Upper lobe of right lung (tissue), 1 donor: ENCODE results near the gene GGACT. TPM values are rescaled to one million over a fixed set of nuclear protein-coding genes. Genes with fewer than 3 reads are reported as not detected.
"Not testable (repeated sequence)": the region's sequence is repeated elsewhere in the genome, so short reads cannot be mapped to it uniquely, and the experiment has no call there.

Source experiments
- ATAC-seq: fragments of 200-7000 bp; cut with Tn5 transposase; one replicate; pipeline ENCODE4 v1.9.1; 2020; ENCODE audit warnings: mild to moderate bottlenecking, moderate library complexity
- DNase-seq: peaks from one replicate; pipeline ENCODE4 v3.0.0-alpha.2; 2020
- H3K27ac ChIP-seq: fragments of 200-600 bp; one replicate; pipeline ENCODE4 v1.8.0; 2022
- H3K27me3 ChIP-seq: fragments of 200-600 bp; one replicate; pipeline ENCODE4 v1.8.0; 2022; ENCODE audit warnings: mild to moderate bottlenecking
- H3K36me3 ChIP-seq: fragments of 200-600 bp; one replicate; pipeline ENCODE4 v1.8.0; 2022
- H3K4me1 ChIP-seq: fragments of 200-600 bp; one replicate; pipeline ENCODE4 v1.8.0; 2022
- H3K4me3 ChIP-seq: fragments of 200-600 bp; one replicate; pipeline ENCODE4 v1.8.0; 2022; ENCODE audit warnings: mild to moderate bottlenecking
- H3K9me3 ChIP-seq: fragments of 200-600 bp; one replicate; pipeline ENCODE4 v1.8.0; 2022
- CTCF ChIP-seq: fragments of 200-600 bp; IDR thresholded peaks from one replicate; pipeline ENCODE4 v1.8.0; 2022; ENCODE audit warnings: antibody characterized with exemption
- intact Hi-C: fragments of 100-400 bp; cut with DNase I; formaldehyde crosslinking; loops from one replicate; pipeline ENCODE4 v1.11.0; 2022
- total RNA-seq: library from RNA; stranded (reverse); fragmentation: NEBNext Ultra II Directional; extraction: Animal tissue kit (Norgen Biotek cat#: 25700); gene quantifications from one replicate; pipeline ENCODE4 v1.2.1, GENCODE V29; 2021
- donor health status: DM: no; HTN: yes; CAD: no; lungs with severe emphysema.

The GGACT gene
- total RNA-seq, 1 donor from 2014 or later = 4.7 TPM

GRCh38 chr13:100527644-100528043 is 60.9 kb downstream of the GGACT start:
- ATAC-seq = no peak
- H3K36me3 ChIP-seq = peaks cover 10% of the 10 kb centered on the region
- H3K27me3 ChIP-seq = no peaks in the 10 kb centered on the region
- no peak overlapping the region for H3K27ac ChIP-seq
- H3K9me3 ChIP-seq = no peaks in the 10 kb centered on the region
- DNase-seq = no peak
- no peaks in the 10 kb centered on the region for H3K4me1 ChIP-seq
- no peak overlapping the region for H3K4me3 ChIP-seq
- intact Hi-C loops = no loop called here
- TF ChIP-seq CTCF = no peak

- intact Hi-C loops = no loop called here
Measured at GRCh38 chr13:100526318-100527000, 62.1 kb downstream of the GGACT start.

GRCh38 chr13:100525453-100526317 is 62.9 kb downstream of the GGACT start:
- H3K27ac ChIP-seq = no peak overlapping the region
- H3K27me3 ChIP-seq = no peaks in the 10 kb centered on the region
- intact Hi-C loops = no loop called here
- DNase-seq (no peak), ATAC-seq (peak; percentile 19)
- H3K4me1 ChIP-seq = no peaks in the 10 kb centered on the region
- H3K4me3 ChIP-seq = no peak overlapping the region
- H3K9me3 ChIP-seq = no peaks in the 10 kb centered on the region
- H3K36me3 ChIP-seq = peaks cover 10% of the 10 kb centered on the region
- no peak for TF ChIP-seq CTCF

More at GRCh38 chr13:100526318-100527000, 62.1 kb downstream of the GGACT start:
- no peak overlapping the region for H3K4me3 ChIP-seq
- no peaks in the 10 kb centered on the region for H3K4me1 ChIP-seq
- no peaks in the 10 kb centered on the region for H3K27me3 ChIP-seq
- H3K36me3 ChIP-seq = peaks cover 10% of the 10 kb centered on the region
- H3K9me3 ChIP-seq = no peaks in the 10 kb centered on the region
- TF ChIP-seq CTCF = no peak
- ATAC-seq (no peak), DNase-seq (no peak)
- H3K27ac ChIP-seq = no peak overlapping the region

GRCh38 chr13:100524688-100525087 is 63.9 kb downstream of the GGACT start:
- H3K9me3 ChIP-seq, H3K27ac ChIP-seq, DNase-seq, H3K4me1 ChIP-seq, ATAC-seq, H3K4me3 ChIP-seq, H3K27me3 ChIP-seq, intact Hi-C loops: not testable (repeated sequence)
- H3K36me3 ChIP-seq = peaks cover 10% of the 10 kb centered on the region

GRCh38 chr13:100523981-100524386 is 64.6 kb downstream of the GGACT start:
- intact Hi-C loops = no loop called here
- Histone ChIP-seq H3K27ac (no peak overlapping the region), H3K36me3 (peaks cover 10% of the 10 kb centered on the region), H3K4me1 (no peaks in the 10 kb centered on the region), H3K9me3 (no peaks in the 10 kb centered on the region), H3K27me3 (no peaks in the 10 kb centered on the region), H3K4me3 (no peak overlapping the region)
- no peak for TF ChIP-seq CTCF
- ATAC-seq (no peak), DNase-seq (no peak)

- TF ChIP-seq CTCF = no peak
- ATAC-seq = no peak
Measured at GRCh38 chr13:100523411-100523810, 65.2 kb downstream of the GGACT start.

More at GRCh38 chr13:100523411-100523810, 65.2 kb downstream of the GGACT start:
- DNase-seq = no peak
- H3K9me3 ChIP-seq = no peaks in the 10 kb centered on the region
- no peaks in the 10 kb centered on the region for H3K4me1 ChIP-seq
- no peaks in the 10 kb centered on the region for H3K27me3 ChIP-seq
- H3K4me3 ChIP-seq = no peak overlapping the region
- H3K36me3 ChIP-seq = peaks cover 10% of the 10 kb centered on the region
- H3K27ac ChIP-seq = no peak overlapping the region
- intact Hi-C loops = no loop called here
